GM19455 (cell line): Measurements from ENCODE around the gene GALC.
"Not testable (repeated sequence)": the region's sequence is repeated elsewhere in the genome, so short reads cannot be mapped to it uniquely, and the experiment has no call there.

Source experiments
- ATAC-seq: cut with Tn5 transposase; IDR thresholded peaks from one replicate; pipeline ENCODE4 v1.9.1; 2021; ENCODE audit not compliant: unreplicated experiment

GALC gene

GRCh38 chr14:87992718-87993628 is at the start of gene GALC:
Gene GALC, minus strand, starts transcription at chr14:87993182. Its CDS starts 18 bp downstream, at chr14:87993164.
- peak; percentile 91 for ATAC-seq

- no peak for ATAC-seq
Observed at GRCh38 chr14:88040146-88040545, 47.2 kb upstream of the GALC start.

GRCh38 chr14:88039197-88039596 is 46.2 kb upstream of the GALC start:
- ATAC-seq: no peak

- no peak for ATAC-seq
Observed at GRCh38 chr14:88037325-88037724, 44.3 kb upstream of the GALC start.

- no peak for ATAC-seq
Observed at GRCh38 chr14:88036422-88036821, 43.4 kb upstream of the GALC start.

- ATAC-seq: no peak
Observed at GRCh38 chr14:88034076-88034475, 41.1 kb upstream of the GALC start.

GRCh38 chr14:88032373-88032772 is 39.4 kb upstream of the GALC start:
- ATAC-seq: no peak

- no peak for ATAC-seq
Observed at GRCh38 chr14:88030892-88031291, 37.9 kb upstream of the GALC start.

GRCh38 chr14:88030079-88030478 is 37.1 kb upstream of the GALC start:
- no peak for ATAC-seq

- ATAC-seq: no peak
Observed at GRCh38 chr14:88029500-88029899, 36.5 kb upstream of the GALC start.

- ATAC-seq: no peak
Observed at GRCh38 chr14:88026890-88027289, 33.9 kb upstream of the GALC start.

GRCh38 chr14:88025313-88025712 is 32.3 kb upstream of the GALC start:
- no peak for ATAC-seq

GRCh38 chr14:88024252-88025086 is 31.5 kb upstream of the GALC start:
- not testable (repeated sequence) for ATAC-seq

GRCh38 chr14:88023658-88024187 is 30.7 kb upstream of the GALC start:
- ATAC-seq: no peak

- no peak for ATAC-seq
Observed at GRCh38 chr14:88017535-88017934, 24.6 kb upstream of the GALC start.

- ATAC-seq: no peak
Observed at GRCh38 chr14:88016768-88017167, 23.8 kb upstream of the GALC start.

- ATAC-seq: peak; percentile 89
Observed at GRCh38 chr14:88013750-88014349, 20.9 kb upstream of the GALC start.

- ATAC-seq: no peak
Observed at GRCh38 chr14:88012495-88012894, 19.5 kb upstream of the GALC start.

- no peak for ATAC-seq
Observed at GRCh38 chr14:88010331-88010730, 17.3 kb upstream of the GALC start.

GRCh38 chr14:88009486-88009885 is 16.5 kb upstream of the GALC start:
- no peak for ATAC-seq

- no peak for ATAC-seq
Observed at GRCh38 chr14:88008039-88008742, 15.2 kb upstream of the GALC start.
